Uterine smooth muscle cell (primary cell): Measurements from ENCODE around the gene TLDC2. TPM values are rescaled to one million over a fixed set of nuclear protein-coding genes. Genes with fewer than 3 reads are reported as not detected.

ENCODE experiments used
- total RNA-seq: library from RNA; depleted of rRNA; stranded (reverse); fragments of >200 nt; gene quantifications from 2 replicates; pipeline ENCODE4 v1.2.3, GENCODE V29; 2014

Gene TLDC2
- 0.11 TPM in 1 of 2 replicates, not detected in the other for total RNA-seq

GRCh38 chr20:36875702-36876472, at the start of gene TLDC2:
Gene TLDC2, plus strand, starts transcription at chr20:36876138. Its CDS starts 37 bp downstream, at chr20:36876175.

Other genes starting within 250 kb of the TLDC2 start
- not detected in 2 replicates for gene SLA2, start 229.9 kb upstream of the TLDC2 start, total RNA-seq
- 19.5 and 20.1 TPM in 2 replicates for gene NDRG3, start 130.0 kb upstream of the TLDC2 start, total RNA-seq
- 14.5 and 46.4 TPM in 2 replicates for gene DSN1, start 102.4 kb upstream of the TLDC2 start, total RNA-seq
- gene SAMHD1, start 75.6 kb downstream of the TLDC2 start, total RNA-seq = 20.6 and 23.2 TPM in 2 replicates
- 12.9 and 29.5 TPM in 2 replicates for gene RBL1, start 219.9 kb downstream of the TLDC2 start, total RNA-seq